Peyer's patch (tissue), 4 donors: Measurements from ENCODE around the gene ASB8.

Experiments used
- CTCF ChIP-seq, 6 experiments: fragments of 450-650 bp in 4 of 6; fragments of 200-600 bp in 2 of 6; sonication (generic) in 1 of 6; IDR thresholded peaks; one replicate each; pipeline ENCODE4 v1.5.1; 2017 to 2019; ENCODE audit warnings: antibody characterized with exemption in 6 of 6, mild to moderate bottlenecking in 3 of 6, moderate library complexity in 1 of 6
- POLR2A ChIP-seq, 2 donors: fragments of 450-650 bp; IDR thresholded peaks; one replicate each; pipeline ENCODE4 v1.5.1; 2017; ENCODE audit warnings: antibody characterized with exemption in 2 of 2, mild to moderate bottlenecking in 2 of 2, moderate library complexity in 2 of 2

- TF ChIP-seq POLR2A (IDR thresholded peaks at IDR 0.05), result no peak
- TF ChIP-seq CTCF (IDR thresholded peaks at IDR 0.05), result no peak
Observed at GRCh38 chr12:48185181-48185919, 28.0 kb upstream of the ASB8 start.
